Parathyroid adenoma (tissue), 2 donors: ENCODE data around the gene CLDND2.
A peak's percentile ranks its signal among the peaks of the same experiment; 100 is the strongest.

Source experiments
- H2AFZ ChIP-seq: fragments of 300-600 bp; sonication (generic); one replicate; pipeline ENCODE4 v1.7.0; 2017; ENCODE audit warnings: antibody characterized with exemption, mild to moderate bottlenecking
- H3K27ac ChIP-seq: fragments of 300-600 bp; sonication (generic); one replicate; pipeline ENCODE4 v1.7.0; 2017
- H3K27me3 ChIP-seq: fragments of 300-600 bp; sonication (generic); one replicate; pipeline ENCODE4 v1.7.0; 2017; ENCODE audit warnings: low read length; ENCODE audit not compliant: control insufficient read depth, insufficient read depth
- H3K36me3 ChIP-seq: fragments of 300-600 bp; sonication (generic); one replicate; pipeline ENCODE4 v1.7.0; 2017; ENCODE audit warnings: low read length; ENCODE audit not compliant: control insufficient read depth, insufficient read depth
- H3K4me1 ChIP-seq: fragments of 300-600 bp; sonication (generic); one replicate; pipeline ENCODE4 v1.7.0; 2017; ENCODE audit warnings: control low read depth
- H3K4me2 ChIP-seq: fragments of 300-600 bp; sonication (generic); one replicate; pipeline ENCODE4 v1.7.0; 2017; ENCODE audit warnings: low read length
- H3K4me3 ChIP-seq: fragments of 300-600 bp; sonication (generic); one replicate; pipeline ENCODE4 v1.7.0; 2017; ENCODE audit warnings: low read depth, low read length
- H3K79me2 ChIP-seq: fragments of 300-600 bp; sonication (generic); one replicate; pipeline ENCODE4 v1.7.0; 2017; ENCODE audit warnings: control low read depth
- H3K9ac ChIP-seq: fragments of 300-600 bp; sonication (generic); one replicate; pipeline ENCODE4 v1.7.0; 2017; ENCODE audit warnings: mild to moderate bottlenecking
- H3K9me3 ChIP-seq: fragments of 300-600 bp; sonication (generic); one replicate; pipeline ENCODE4 v1.7.0; 2017; ENCODE audit warnings: low read length; ENCODE audit not compliant: control insufficient read depth
- CTCF ChIP-seq: fragments of 300-600 bp; sonication (generic); IDR thresholded peaks from one replicate; pipeline ENCODE4 v1.7.0; 2017; ENCODE audit warnings: antibody characterized with exemption, mild to moderate bottlenecking
- donor health status: primary hyperparathyroidism.

Gene CLDND2

GRCh38 chr19:51357952-51358351, 10.9 kb downstream of the CLDND2 start:
- no peak overlapping the region for H2AFZ ChIP-seq
- no peak overlapping the region for H3K4me2 ChIP-seq
- H3K27ac ChIP-seq: no peak overlapping the region
- H3K9ac ChIP-seq: no peak overlapping the region
- no peak for TF ChIP-seq CTCF
- peaks cover 13% of the 10 kb centered on the region for H3K4me1 ChIP-seq
- no peaks in the 10 kb centered on the region for H3K9me3 ChIP-seq
- H3K4me3 ChIP-seq: no peak overlapping the region
- no peaks in the 10 kb centered on the region for H3K27me3 ChIP-seq
- H3K79me2 ChIP-seq: peaks cover 15% of the 10 kb centered on the region
- no peaks in the 10 kb centered on the region for H3K36me3 ChIP-seq

- peaks cover 8% of the 10 kb centered on the region for H3K79me2 ChIP-seq
- no peak overlapping the region for H3K9ac ChIP-seq
- H2AFZ ChIP-seq: no peak overlapping the region
- H3K4me1 ChIP-seq: peaks cover 13% of the 10 kb centered on the region
- TF ChIP-seq CTCF: no peak
- H3K36me3 ChIP-seq: no peaks in the 10 kb centered on the region
- no peak overlapping the region for H3K4me2 ChIP-seq
- H3K9me3 ChIP-seq: no peaks in the 10 kb centered on the region
- no peak overlapping the region for H3K4me3 ChIP-seq
- H3K27me3 ChIP-seq: no peaks in the 10 kb centered on the region
- no peak overlapping the region for H3K27ac ChIP-seq
These were observed 12.5 kb downstream of the CLDND2 start for GRCh38 chr19:51356159-51356801.

GRCh38 chr19:51354742-51355148, 14.1 kb downstream of the CLDND2 start:
- Histone ChIP-seq H3K4me2 (peak overlapping the region; percentile 58), H2AFZ (no peak overlapping the region), H3K79me2 (peaks cover 3% of the 10 kb centered on the region), H3K4me1 (peaks cover 13% of the 10 kb centered on the region), H3K27ac (peak overlapping the region; percentile 9), H3K36me3 (no peaks in the 10 kb centered on the region), H3K4me3 (no peak overlapping the region), H3K27me3 (no peaks in the 10 kb centered on the region), H3K9me3 (no peaks in the 10 kb centered on the region), H3K9ac (no peak overlapping the region)
- no peak for TF ChIP-seq CTCF

- H3K27ac ChIP-seq: no peak overlapping the region
- H3K9ac ChIP-seq: no peak overlapping the region
- no peaks in the 10 kb centered on the region for H3K9me3 ChIP-seq
These were observed 14.6 kb downstream of the CLDND2 start for GRCh38 chr19:51354103-51354741.

More at GRCh38 chr19:51354103-51354741, 14.6 kb downstream of the CLDND2 start:
- no peak overlapping the region for H2AFZ ChIP-seq
- H3K4me3 ChIP-seq: no peak overlapping the region
- TF ChIP-seq CTCF: no peak
- H3K4me2 ChIP-seq: peak overlapping the region; percentile 58
- H3K4me1 ChIP-seq: peaks cover 13% of the 10 kb centered on the region
- no peaks in the 10 kb centered on the region for H3K36me3 ChIP-seq
- H3K27me3 ChIP-seq: no peaks in the 10 kb centered on the region
- peaks cover 3% of the 10 kb centered on the region for H3K79me2 ChIP-seq
